Islet precursor cell (in vitro differentiated cells): ENCODE data around the gene PSMC2.
"Not testable (repeated sequence)": the region's sequence is repeated elsewhere in the genome, so short reads cannot be mapped to it uniquely, and the experiment has no call there.

Experiments used
- DNase-seq: peaks from one replicate; pipeline ENCODE4 v3.0.0-alpha.2; 2018

Gene PSMC2

GRCh38 chr7:103379270-103379975 is 32.0 kb downstream of the PSMC2 start:
- no peak for DNase-seq

- no peak for DNase-seq
Measured at GRCh38 chr7:103380395-103381191, 33.1 kb downstream of the PSMC2 start.

- DNase-seq, result no peak
Measured at GRCh38 chr7:103381280-103382031, 34.0 kb downstream of the PSMC2 start.

- DNase-seq, result no peak
Measured at GRCh38 chr7:103382032-103382402, 34.6 kb downstream of the PSMC2 start.

- DNase-seq, result no peak
Measured at GRCh38 chr7:103387242-103387641, 39.8 kb downstream of the PSMC2 start.

GRCh38 chr7:103388469-103389140 is 41.2 kb downstream of the PSMC2 start:
- DNase-seq, result no peak

GRCh38 chr7:103389263-103389662 is 41.8 kb downstream of the PSMC2 start:
- no peak for DNase-seq

- no peak for DNase-seq
Measured at GRCh38 chr7:103391150-103391549, 43.7 kb downstream of the PSMC2 start.

- DNase-seq, result no peak
Measured at GRCh38 chr7:103391976-103392375, 44.5 kb downstream of the PSMC2 start.

- DNase-seq, result peak; percentile 69
Measured at GRCh38 chr7:103394566-103394965, 47.1 kb downstream of the PSMC2 start.

GRCh38 chr7:103395071-103395470 is 47.6 kb downstream of the PSMC2 start:
- DNase-seq, result no peak

- DNase-seq, result no peak
Measured at GRCh38 chr7:103396471-103396870, 49.0 kb downstream of the PSMC2 start.

GRCh38 chr7:103398483-103399127 is 51.2 kb downstream of the PSMC2 start:
- DNase-seq, result no peak

GRCh38 chr7:103399687-103400086 is 52.2 kb downstream of the PSMC2 start:
- DNase-seq, result not testable (repeated sequence)

- DNase-seq, result not testable (repeated sequence)
Measured at GRCh38 chr7:103405789-103406613, 58.6 kb downstream of the PSMC2 start.

GRCh38 chr7:103412151-103412550 is 64.7 kb downstream of the PSMC2 start:
- no peak for DNase-seq

GRCh38 chr7:103413407-103413806 is 66.0 kb downstream of the PSMC2 start:
- DNase-seq, result no peak

- DNase-seq, result no peak
Measured at GRCh38 chr7:103418241-103418640, 70.8 kb downstream of the PSMC2 start.
